ENCODE measurements around the gene PDIA4. TPM values are rescaled to one million over a fixed set of nuclear protein-coding genes. Genes with fewer than 3 reads are reported as not detected.
"Not testable (repeated sequence)": the region's sequence is repeated elsewhere in the genome, so short reads cannot be mapped to it uniquely, and the experiment has no call there.

The PDIA4 gene
- total RNA-seq, 3 donors from 2014 or later (not counting 1 experiment from before 2014, with no cell fraction given), result 54.0 to 82.0 (median 62.7) TPM

DNA sequence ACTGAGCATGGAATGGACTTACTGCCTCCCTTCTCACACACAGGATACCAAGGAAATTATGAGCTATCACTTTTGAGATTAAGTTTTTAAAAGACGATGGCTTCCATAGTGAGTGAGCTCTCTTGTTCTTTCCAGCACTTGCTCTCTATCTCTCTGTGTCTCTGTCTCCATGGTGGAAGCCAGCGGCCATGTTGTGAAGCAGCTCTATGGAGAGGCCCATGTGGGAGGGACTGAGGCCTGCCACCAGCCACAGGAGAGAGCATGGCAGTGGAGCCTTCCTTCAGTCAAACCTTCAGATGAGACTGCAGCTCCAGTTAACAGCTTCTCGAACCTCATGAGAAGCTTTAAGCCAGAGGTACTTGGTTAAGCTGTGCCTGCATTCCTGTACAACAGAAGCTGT, 20.5 kb upstream of the PDIA4 start:
- Mint-ChIP-seq H3K4me1 (no peaks in the 10 kb centered on the region), H3K27ac (no peak overlapping the region), H3K36me3 (no peaks in the 10 kb centered on the region), H3K27me3 (ENCODE audit: low read depth in 2 of 2) (peaks cover 3% of the 10 kb centered on the region in 2 donors), H3K9me3 (no peaks in the 10 kb centered on the region), H3K4me3 (no peak overlapping the region)
- H3K27me3 ChIP-seq (ENCODE audit: control insufficient read depth, insufficient read depth, low read length), result no peaks in the 10 kb centered on the region
- intact Hi-C loops (cut with micrococcal nuclease), result no loop called here
- ATAC-seq (no peak), DNase-seq (no peak)
- no peaks in the 10 kb centered on the region for H3K4me1 ChIP-seq (ENCODE audit: control insufficient read depth, insufficient read depth, low read length)
- no peak overlapping the region for H3K27ac ChIP-seq (ENCODE audit: low read length)
- H3K36me3 ChIP-seq (ENCODE audit: control insufficient read depth, insufficient read depth, low read length), result no peaks in the 10 kb centered on the region
- TF ChIP-seq, protein P1, sequence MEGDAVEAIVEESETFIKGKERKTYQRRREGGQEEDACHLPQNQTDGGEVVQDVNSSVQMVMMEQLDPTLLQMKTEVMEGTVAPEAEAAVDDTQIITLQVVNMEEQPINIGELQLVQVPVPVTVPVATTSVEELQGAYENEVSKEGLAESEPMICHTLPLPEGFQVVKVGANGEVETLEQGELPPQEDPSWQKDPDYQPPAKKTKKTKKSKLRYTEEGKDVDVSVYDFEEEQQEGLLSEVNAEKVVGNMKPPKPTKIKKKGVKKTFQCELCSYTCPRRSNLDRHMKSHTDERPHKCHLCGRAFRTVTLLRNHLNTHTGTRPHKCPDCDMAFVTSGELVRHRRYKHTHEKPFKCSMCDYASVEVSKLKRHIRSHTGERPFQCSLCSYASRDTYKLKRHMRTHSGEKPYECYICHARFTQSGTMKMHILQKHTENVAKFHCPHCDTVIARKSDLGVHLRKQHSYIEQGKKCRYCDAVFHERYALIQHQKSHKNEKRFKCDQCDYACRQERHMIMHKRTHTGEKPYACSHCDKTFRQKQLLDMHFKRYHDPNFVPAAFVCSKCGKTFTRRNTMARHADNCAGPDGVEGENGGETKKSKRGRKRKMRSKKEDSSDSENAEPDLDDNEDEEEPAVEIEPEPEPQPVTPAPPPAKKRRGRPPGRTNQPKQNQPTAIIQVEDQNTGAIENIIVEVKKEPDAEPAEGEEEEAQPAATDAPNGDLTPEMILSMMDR (IDR thresholded peaks at IDR 0.05), result no peak
- no peak overlapping the region for H3K4me3 ChIP-seq (ENCODE audit: low read length)
- WGBS (ENCODE audit: insufficient coverage), result 99% methylated on average over 3 of the region's 3 CpGs
- no peaks in the 10 kb centered on the region for H3K9me3 ChIP-seq (ENCODE audit: control insufficient read depth, insufficient read depth, low read length)

DNA sequence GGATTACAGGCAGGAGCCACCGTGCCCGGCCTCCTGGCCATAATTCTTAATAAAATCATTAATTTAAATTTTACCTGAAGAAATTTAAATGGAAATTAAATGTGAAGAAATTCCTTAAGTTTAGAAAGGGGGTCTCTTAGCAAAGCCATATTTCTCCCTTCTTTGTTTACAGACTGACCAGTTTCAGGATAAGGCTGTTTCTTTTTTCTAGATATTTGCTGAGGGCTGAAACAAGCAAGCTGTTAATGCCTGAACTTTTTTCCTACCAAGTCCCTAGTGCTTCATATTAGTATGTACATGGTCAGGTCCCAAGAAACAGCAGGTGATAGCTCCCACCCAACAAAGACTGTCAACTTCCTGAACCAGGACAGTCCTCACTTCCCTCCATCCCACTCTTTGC, 18.1 kb upstream of the PDIA4 start:
- no peaks in the 10 kb centered on the region for H3K4me1 ChIP-seq (ENCODE audit: control insufficient read depth, insufficient read depth, low read length)
- H3K27ac Mint-ChIP-seq, result no peak overlapping the region
- no peaks in the 10 kb centered on the region for H3K9me3 ChIP-seq (ENCODE audit: control insufficient read depth, insufficient read depth, low read length)
- no peaks in the 10 kb centered on the region for H3K36me3 ChIP-seq (ENCODE audit: control insufficient read depth, insufficient read depth, low read length)
- H3K9me3 Mint-ChIP-seq, result no peaks in the 10 kb centered on the region
- DNase-seq (no peak), ATAC-seq (no peak)
- H3K27me3 Mint-ChIP-seq (ENCODE audit: low read depth in 2 of 2), result peaks cover 0 to 3% of the 10 kb centered on the region in 2 donors
- no peak overlapping the region for H3K27ac ChIP-seq (ENCODE audit: low read length)
- no peaks in the 10 kb centered on the region for H3K4me1 Mint-ChIP-seq
- H3K4me3 Mint-ChIP-seq, result no peak overlapping the region
- intact Hi-C loops (cut with micrococcal nuclease), result no loop called here
- no CpG with 5 or more reads among the region's 2 CpGs for WGBS (ENCODE audit: insufficient coverage)
- TF ChIP-seq, protein P1 (IDR thresholded peaks at IDR 0.05), result no peak
- H3K36me3 Mint-ChIP-seq, result no peaks in the 10 kb centered on the region
- no peaks in the 10 kb centered on the region for H3K27me3 ChIP-seq (ENCODE audit: control insufficient read depth, insufficient read depth, low read length)
- H3K4me3 ChIP-seq (ENCODE audit: low read length), result no peak overlapping the region

- no peaks in the 10 kb centered on the region for H3K4me1 Mint-ChIP-seq
- no peak overlapping the region for H3K27ac Mint-ChIP-seq
- intact Hi-C loops (cut with micrococcal nuclease), result no loop called here
- no peaks in the 10 kb centered on the region for H3K9me3 Mint-ChIP-seq
- DNase-seq (no peak), ATAC-seq (no peak)
- H3K36me3 Mint-ChIP-seq, result no peaks in the 10 kb centered on the region
- H3K4me1 ChIP-seq (ENCODE audit: control insufficient read depth, insufficient read depth, low read length), result no peaks in the 10 kb centered on the region
- peaks cover 0 to 3% of the 10 kb centered on the region in 2 donors for H3K27me3 Mint-ChIP-seq (ENCODE audit: low read depth in 2 of 2)
- H3K4me3 ChIP-seq (ENCODE audit: low read length), result no peak overlapping the region
- WGBS (ENCODE audit: insufficient coverage), result 95% methylated on average over 8 of the region's 8 CpGs
- TF ChIP-seq, protein P1 (IDR thresholded peaks at IDR 0.05), result no peak
- H3K27me3 ChIP-seq (ENCODE audit: control insufficient read depth, insufficient read depth, low read length), result no peaks in the 10 kb centered on the region
- H3K9me3 ChIP-seq (ENCODE audit: control insufficient read depth, insufficient read depth, low read length), result no peaks in the 10 kb centered on the region
- no peak overlapping the region for H3K27ac ChIP-seq (ENCODE audit: low read length)
- H3K36me3 ChIP-seq (ENCODE audit: control insufficient read depth, insufficient read depth, low read length), result no peaks in the 10 kb centered on the region
- no peak overlapping the region for H3K4me3 Mint-ChIP-seq
Measured at GRCh38 chr7:149043936-149044335, 15.6 kb upstream of the PDIA4 start.

GRCh38 chr7:149041350-149041749, 13.0 kb upstream of the PDIA4 start:
- Mint-ChIP-seq H3K36me3 (no peaks in the 10 kb centered on the region), H3K9me3 (no peaks in the 10 kb centered on the region), H3K27ac (no peak overlapping the region), H3K4me3 (no peak overlapping the region), H3K27me3 (ENCODE audit: low read depth in 2 of 2) (peaks cover 0 to 8% of the 10 kb centered on the region in 2 donors), H3K4me1 (peaks cover 11 to 15% of the 10 kb centered on the region in 2 donors)
- TF ChIP-seq, protein P1 (IDR thresholded peaks at IDR 0.05), result no peak
- intact Hi-C loops (cut with micrococcal nuclease), result no loop called here
- Histone ChIP-seq H3K9me3 (ENCODE audit: control insufficient read depth, insufficient read depth, low read length) (peaks cover 2% of the 10 kb centered on the region), H3K27ac (ENCODE audit: low read length) (no peak overlapping the region), H3K36me3 (ENCODE audit: control insufficient read depth, insufficient read depth, low read length) (no peaks in the 10 kb centered on the region), H3K27me3 (ENCODE audit: control insufficient read depth, insufficient read depth, low read length) (no peaks in the 10 kb centered on the region), H3K4me1 (ENCODE audit: control insufficient read depth, insufficient read depth, low read length) (no peaks in the 10 kb centered on the region), H3K4me3 (ENCODE audit: low read length) (no peak overlapping the region)
- ATAC-seq, result no peak
- 93% methylated on average over 1 of the region's 5 CpGs for WGBS (ENCODE audit: insufficient coverage)
- DNase-seq, result no peak

GRCh38 chr7:149038641-149039040, 10.3 kb upstream of the PDIA4 start:
- H3K4me1 ChIP-seq (ENCODE audit: control insufficient read depth, insufficient read depth, low read length); H3K9me3 Mint-ChIP-seq; intact Hi-C loops (cut with micrococcal nuclease); DNase-seq; H3K36me3 ChIP-seq (ENCODE audit: control insufficient read depth, insufficient read depth, low read length); H3K27ac Mint-ChIP-seq; H3K36me3 Mint-ChIP-seq; H3K9me3 ChIP-seq (ENCODE audit: control insufficient read depth, insufficient read depth, low read length); H3K27me3 ChIP-seq (ENCODE audit: control insufficient read depth, insufficient read depth, low read length); H3K4me3 ChIP-seq (ENCODE audit: low read length); H3K4me3 Mint-ChIP-seq; H3K27me3 Mint-ChIP-seq (ENCODE audit: low read depth in 2 of 2); H3K27ac ChIP-seq (ENCODE audit: low read length); ATAC-seq: not testable (repeated sequence)
- peaks cover 11 to 15% of the 10 kb centered on the region in 2 donors for H3K4me1 Mint-ChIP-seq
- WGBS (ENCODE audit: insufficient coverage), result 93% methylated on average over 26 of the region's 32 CpGs

All from natural killer cell (primary cell).